OCI-LY1 (cell line): ENCODE results near the gene DLEC1.
"Not testable (repeated sequence)": the region's sequence is repeated elsewhere in the genome, so short reads cannot be mapped to it uniquely, and the experiment has no call there.

Source experiments
- H2AFZ ChIP-seq: fragments of 200-600 bp; sonication (generic), shearing (Covaris generic); 2 replicates; pipeline ENCODE4 v1.6.0; 2014; ENCODE audit warnings: antibody characterized with exemption, mild to moderate bottlenecking, low read length
- H3F3A ChIP-seq: fragments of 200-600 bp; sonication (generic), shearing (Covaris generic); 2 replicates; pipeline ENCODE4 v1.6.0; 2014; ENCODE audit warnings: mild to moderate bottlenecking, antibody characterized with exemption, low read length, moderate library complexity; ENCODE audit not compliant: insufficient read depth
- H3K27ac ChIP-seq: fragments of 200-600 bp; sonication (generic); 2 replicates; pipeline ENCODE4 v1.5.1; 2014; ENCODE audit warnings: low read length, mixed run types, mild to moderate bottlenecking, low read depth; ENCODE audit not compliant: poor library complexity, severe bottlenecking
- H3K27me3 ChIP-seq: fragments of 200-600 bp; sonication (generic); 2 replicates; pipeline ENCODE4 v1.6.0; 2014; ENCODE audit warnings: antibody characterized with exemption, mild to moderate bottlenecking, low read length, moderate library complexity; ENCODE audit not compliant: insufficient read depth
- H3K36me3 ChIP-seq: fragments of 200-600 bp; sonication (generic); 2 replicates; pipeline ENCODE4 v1.6.1; 2014; ENCODE audit warnings: mild to moderate bottlenecking, antibody characterized with exemption, low read length, moderate library complexity, mixed read lengths; ENCODE audit not compliant: insufficient read depth
- H3K4me1 ChIP-seq: fragments of 200-600 bp; sonication (generic); 2 replicates; pipeline ENCODE4 v1.5.1; 2014; ENCODE audit warnings: mild to moderate bottlenecking, low read length, moderate library complexity; ENCODE audit not compliant: insufficient read depth, severe bottlenecking
- H3K4me2 ChIP-seq: fragments of 200-600 bp; sonication (generic), shearing (Covaris generic); 2 replicates; pipeline ENCODE4 v1.6.1; 2014; ENCODE audit warnings: low read length
- H3K4me3 ChIP-seq: fragments of 200-600 bp; sonication (generic); 2 replicates; pipeline ENCODE4 v1.5.1; 2014; ENCODE audit warnings: low read length, low read depth, mild to moderate bottlenecking, mixed read lengths; ENCODE audit not compliant: poor library complexity, severe bottlenecking
- H3K79me2 ChIP-seq: fragments of 200-600 bp; shearing (Covaris generic); 2 replicates; pipeline ENCODE4 v1.6.1; 2016; ENCODE audit warnings: mixed run types, low read length, mixed read lengths; ENCODE audit not compliant: insufficient read depth
- H3K9ac ChIP-seq: fragments of 200-600 bp; sonication (generic), shearing (Covaris generic); 2 replicates; pipeline ENCODE4 v1.6.1; 2014; ENCODE audit warnings: mild to moderate bottlenecking, low read length, mixed read lengths
- H3K9me2 ChIP-seq: fragments of 200-600 bp; sonication (generic), shearing (Covaris generic); 2 replicates; pipeline ENCODE4 v1.6.1; 2014; ENCODE audit warnings: low read depth, mild to moderate bottlenecking, low read length, mixed read lengths
- H3K9me3 ChIP-seq: fragments of 200-600 bp; shearing (Covaris generic); 2 replicates; pipeline ENCODE4 v1.6.1; 2014; ENCODE audit warnings: low read length, mixed read lengths
- H4K20me1 ChIP-seq: fragments of 200-600 bp; sonication (generic), shearing (Covaris generic); 2 replicates; pipeline ENCODE4 v1.6.0; 2016; ENCODE audit warnings: mild to moderate bottlenecking, low read length; ENCODE audit not compliant: insufficient read depth
- CTCF ChIP-seq: fragments of 200-600 bp; sonication (generic), shearing (Covaris generic); IDR thresholded peaks from 2 replicates; pipeline ENCODE4 v1.5.1; 2017; ENCODE audit warnings: mild to moderate bottlenecking, antibody characterized with exemption, low read length, moderate library complexity, mixed read lengths
- EZH2 ChIP-seq: fragments of 200-600 bp; sonication (generic), shearing (Covaris generic); IDR thresholded peaks from 2 replicates; pipeline ENCODE4 v1.8.0; 2017; ENCODE audit warnings: borderline replicate concordance, mixed run types, mild to moderate bottlenecking, antibody characterized with exemption, low read length, moderate library complexity, mixed read lengths

The DLEC1 gene

GRCh38 chr3:38158472-38158871 is 119.5 kb downstream of the DLEC1 start:
- Histone ChIP-seq H4K20me1 (no peaks in the 10 kb centered on the region), H3K4me1 (peaks cover 7% of the 10 kb centered on the region), H3K27ac (no peak overlapping the region), H3K27me3 (no peaks in the 10 kb centered on the region), H3F3A (no peaks in the 10 kb centered on the region), H3K9me3 (no peaks in the 10 kb centered on the region), H3K36me3 (no peaks in the 10 kb centered on the region), H3K9me2 (no peaks in the 10 kb centered on the region), H2AFZ (no peak overlapping the region), H3K4me3 (no peak overlapping the region), H3K79me2 (no peaks in the 10 kb centered on the region), H3K4me2 (no peak overlapping the region), H3K9ac (no peak overlapping the region)
- no peak for TF ChIP-seq CTCF
- TF ChIP-seq EZH2: no peak

- not testable (repeated sequence) for H3K27ac ChIP-seq, H3K9me2 ChIP-seq, H4K20me1 ChIP-seq, H2AFZ ChIP-seq, H3K9ac ChIP-seq, H3K36me3 ChIP-seq, H3K4me3 ChIP-seq, H3F3A ChIP-seq, H3K27me3 ChIP-seq, H3K9me3 ChIP-seq, H3K4me2 ChIP-seq, H3K79me2 ChIP-seq
- peaks cover 16% of the 10 kb centered on the region for H3K4me1 ChIP-seq
These were observed 121.7 kb downstream of the DLEC1 start for GRCh38 chr3:38160704-38161103.

- H3K4me1 ChIP-seq: peaks cover 39% of the 10 kb centered on the region
- H3K4me2 ChIP-seq: peak overlapping the region; percentile 79
- no peaks in the 10 kb centered on the region for H4K20me1 ChIP-seq
- no peak for TF ChIP-seq EZH2
- peak; percentile 25; the same call in 1 of the 2 replicates for TF ChIP-seq CTCF
- H3K27ac ChIP-seq: peak overlapping the region; percentile 87
- peak overlapping the region; percentile 90 for H3K4me3 ChIP-seq
- H2AFZ ChIP-seq: peak overlapping the region; percentile 7; the same call in 1 of the 2 replicates
- no peaks in the 10 kb centered on the region for H3K9me3 ChIP-seq
- H3K9me2 ChIP-seq: no peaks in the 10 kb centered on the region
- no peaks in the 10 kb centered on the region for H3F3A ChIP-seq
- H3K79me2 ChIP-seq: peaks cover 25% of the 10 kb centered on the region
- H3K27me3 ChIP-seq: no peaks in the 10 kb centered on the region
- H3K36me3 ChIP-seq: no peaks in the 10 kb centered on the region
- peak overlapping the region; percentile 95 for H3K9ac ChIP-seq
These were observed 124.3 kb downstream of the DLEC1 start for GRCh38 chr3:38163117-38163840.
